HG03108 (cell line): Measurements from ENCODE around the gene C16orf95.
"Not testable (repeated sequence)": the region's sequence is repeated elsewhere in the genome, so short reads cannot be mapped to it uniquely, and the experiment has no call there.

Experiments
- ATAC-seq: cut with Tn5 transposase; IDR thresholded peaks from one replicate; pipeline ENCODE4 v1.9.1; 2021; ENCODE audit warnings: moderate library complexity; ENCODE audit not compliant: unreplicated experiment

Gene C16orf95

DNA sequence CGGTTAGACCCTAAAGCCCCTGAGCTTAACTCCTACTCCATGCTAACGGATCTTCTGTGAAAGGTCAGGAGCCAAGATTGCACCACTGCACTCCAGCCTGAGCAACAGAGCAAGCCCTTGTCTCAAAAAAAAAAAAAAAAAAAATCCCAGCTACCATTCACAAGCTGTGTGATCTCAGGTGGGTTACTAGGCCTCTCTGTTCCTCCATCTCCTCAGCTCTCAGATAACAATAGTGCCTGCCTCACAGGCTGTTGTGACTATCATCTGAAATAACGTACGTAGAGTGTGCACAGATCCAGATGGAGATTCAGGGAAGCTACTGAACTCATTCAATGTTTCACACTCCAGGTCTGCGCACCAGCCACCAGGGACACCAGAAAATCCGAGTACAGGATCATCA lies 57.8 kb downstream of the C16orf95 start:
- ATAC-seq, result no peak

GRCh38 chr16:87258653-87259052 lies 58.5 kb downstream of the C16orf95 start:
- not testable (repeated sequence) for ATAC-seq

DNA sequence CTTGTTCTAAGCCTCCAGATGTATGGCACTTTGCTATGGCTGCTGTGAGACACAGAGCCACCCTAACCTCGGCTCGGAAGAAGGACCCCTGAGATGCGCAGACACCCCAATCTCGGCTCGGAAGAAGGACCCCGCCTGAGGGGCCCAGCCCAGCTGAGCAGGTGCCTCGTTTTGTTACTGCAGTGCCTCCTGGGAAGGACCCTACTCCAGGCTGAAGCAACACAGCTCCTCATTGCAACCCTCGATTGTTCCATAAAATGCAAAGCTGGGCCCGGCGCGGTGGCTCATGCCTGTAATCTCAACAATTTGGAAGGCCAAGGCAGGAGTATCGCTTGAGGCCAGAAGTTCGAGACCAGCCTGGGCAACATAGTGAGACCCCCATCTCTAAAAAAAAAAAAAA lies 61.3 kb downstream of the C16orf95 start:
- no peak for ATAC-seq

- ATAC-seq, result no peak
Measured at GRCh38 chr16:87254734-87255133, 62.5 kb downstream of the C16orf95 start.

- ATAC-seq, result no peak
Measured at GRCh38 chr16:87254296-87254695, 62.9 kb downstream of the C16orf95 start.

- ATAC-seq, result no peak
Measured at GRCh38 chr16:87253536-87253935, 63.7 kb downstream of the C16orf95 start.
